ENCODE measurements around the gene GPC5.

GRCh38 chr13:91978571-91978970, 580.1 kb downstream of the GPC5 start:
- TF ChIP-seq USF2 (IDR thresholded peaks at IDR 0.05; ENCODE audit: low read length) (no peak), BCL11A (IDR thresholded peaks at IDR 0.05; ENCODE audit: low read depth in 2 of 2, low read length in 2 of 2) (no peak), CTCF (IDR thresholded peaks at IDR 0.05; ENCODE audit: control extremely low read depth in 1 of 3, insufficient read depth in 1 of 3, low read depth in 1 of 3, low read length in 3 of 3) (no peak), YY1 (IDR thresholded peaks at IDR 0.05; ENCODE audit: low read depth, low read length) (no peak), GABPA (IDR thresholded peaks at IDR 0.05; ENCODE audit: borderline replicate concordance, insufficient read depth, low read length) (no peak), SRF (IDR thresholded peaks at IDR 0.05; ENCODE audit: low read depth, low read length) (no peak), ATF2 (IDR thresholded peaks at IDR 0.05; ENCODE audit: low read length) (no peak), POLR2A (IDR thresholded peaks at IDR 0.05; ENCODE audit: control extremely low read depth in 1 of 2, low read depth in 2 of 2, low read length in 2 of 2) (no peak), SUZ12 (IDR thresholded peaks at IDR 0.05; ENCODE audit: low read length) (no peak), HDAC2 (IDR thresholded peaks at IDR 0.05; ENCODE audit: borderline replicate concordance in 1 of 2, low read depth in 2 of 2, low read length in 2 of 2) (no peak), EZH2 (IDR thresholded peaks at IDR 0.05; ENCODE audit: low read depth, low read length, severe bottlenecking) (no peak)

All from H1 (cell line).